HAP-1 (cell line): ENCODE measurements around the gene B9D1.

Experiments used
- DNase-seq, 2 experiments: peaks; one replicate each; pipeline ENCODE4 v3.0.0-alpha.2; 2016 to 2020; ENCODE audit warnings: low spot score in 2 of 2
- H3K27me3 ChIP-seq: fragments of 250-450 bp; sonication (Bioruptor Pico); 2 replicates; pipeline ENCODE4 v1.5.1; 2020; ENCODE audit warnings: low read depth, mild to moderate bottlenecking, moderate library complexity
- H3K36me3 ChIP-seq: fragments of 250-450 bp; sonication (Bioruptor Pico); replicated peaks from 2 replicates; pipeline ENCODE4 v1.5.1; 2020; ENCODE audit warnings: mild to moderate bottlenecking
- H3K4me1 ChIP-seq: fragments of 250-450 bp; sonication (Bioruptor Pico); 2 replicates; pipeline ENCODE4 v1.5.1; 2020; ENCODE audit warnings: mild to moderate bottlenecking
- H3K4me3 ChIP-seq: fragments of 250-450 bp; sonication (Bioruptor Pico); 2 replicates; pipeline ENCODE4 v1.5.1; 2020; ENCODE audit warnings: mild to moderate bottlenecking, moderate library complexity
- H3K9me3 ChIP-seq: fragments of 250-450 bp; sonication (Bioruptor Pico); 2 replicates; pipeline ENCODE4 v1.5.1; 2020; ENCODE audit warnings: mild to moderate bottlenecking, moderate library complexity
- in situ Hi-C: fragments of 300-500 bp; cut with MboI; formaldehyde crosslinking; loops from 3 replicates; pipeline ENCODE4 v1.14.3; 2020; ENCODE audit warnings: low sequenced_read_pairs, inconsistent platforms, mixed read lengths

Gene B9D1

GRCh38 chr17:19305761-19306159 is 56.8 kb downstream of the B9D1 start:
- H3K9me3 ChIP-seq: no peaks in the 10 kb centered on the region
- H3K4me3 ChIP-seq: no peak overlapping the region
- no peaks in the 10 kb centered on the region for H3K27me3 ChIP-seq
- no peaks in the 10 kb centered on the region for H3K4me1 ChIP-seq
- DNase-seq: no peak
- 0 out of 2 replicates have a peak, but pooled peaks cover 6% of the 10 kb centered on the region for H3K36me3 ChIP-seq
- in situ Hi-C loops: no loop called here

GRCh38 chr17:19305256-19305655 is 57.3 kb downstream of the B9D1 start:
- Histone ChIP-seq H3K9me3 (no peaks in the 10 kb centered on the region), H3K36me3 (0 out of 2 replicates have a peak, but pooled peaks cover 6% of the 10 kb centered on the region), H3K4me1 (no peaks in the 10 kb centered on the region), H3K27me3 (no peaks in the 10 kb centered on the region), H3K4me3 (no peak overlapping the region)
- in situ Hi-C loops: no loop called here
- DNase-seq: no peak

GRCh38 chr17:19304751-19305150 is 57.8 kb downstream of the B9D1 start:
- in situ Hi-C loops: no loop called here
- H3K4me1 ChIP-seq: no peaks in the 10 kb centered on the region

GRCh38 chr17:19304209-19304608 is 58.3 kb downstream of the B9D1 start:
- Histone ChIP-seq H3K27me3 (no peaks in the 10 kb centered on the region), H3K4me3 (no peak overlapping the region), H3K36me3 (0 out of 2 replicates have a peak, but pooled peaks cover 6% of the 10 kb centered on the region), H3K9me3 (no peaks in the 10 kb centered on the region), H3K4me1 (no peaks in the 10 kb centered on the region)
- DNase-seq: no peak
- in situ Hi-C loops: no loop called here

More at GRCh38 chr17:19304751-19305150, 57.8 kb downstream of the B9D1 start:
- Histone ChIP-seq H3K9me3 (no peaks in the 10 kb centered on the region), H3K4me3 (no peak overlapping the region), H3K36me3 (0 out of 2 replicates have a peak, but pooled peaks cover 6% of the 10 kb centered on the region), H3K27me3 (no peaks in the 10 kb centered on the region)
- no peak for DNase-seq

- DNase-seq: no peak
- peaks cover 5% of the 10 kb centered on the region for H3K4me1 ChIP-seq
Observed at GRCh38 chr17:19303367-19303776, 59.2 kb downstream of the B9D1 start.

GRCh38 chr17:19302791-19303331 is 59.7 kb downstream of the B9D1 start:
- in situ Hi-C loops: no loop called here
- DNase-seq: no peak
- H3K4me3 ChIP-seq: no peak overlapping the region
- no peaks in the 10 kb centered on the region for H3K9me3 ChIP-seq
- peaks cover 9% of the 10 kb centered on the region for H3K4me1 ChIP-seq
- no peaks in the 10 kb centered on the region for H3K27me3 ChIP-seq
- H3K36me3 ChIP-seq: 0 out of 2 replicates have a peak, but pooled peaks cover 6% of the 10 kb centered on the region

More at GRCh38 chr17:19303367-19303776, 59.2 kb downstream of the B9D1 start:
- Histone ChIP-seq H3K36me3 (0 out of 2 replicates have a peak, but pooled peaks cover 6% of the 10 kb centered on the region), H3K9me3 (no peaks in the 10 kb centered on the region), H3K4me3 (no peak overlapping the region), H3K27me3 (no peaks in the 10 kb centered on the region)
- in situ Hi-C loops: no loop called here

GRCh38 chr17:19301973-19302372 is 60.5 kb downstream of the B9D1 start:
- in situ Hi-C loops: no loop called here
- Histone ChIP-seq H3K27me3 (no peaks in the 10 kb centered on the region), H3K4me3 (no peak overlapping the region), H3K36me3 (0 out of 2 replicates have a peak, but pooled peaks cover 6% of the 10 kb centered on the region), H3K9me3 (no peaks in the 10 kb centered on the region), H3K4me1 (peaks cover 9% of the 10 kb centered on the region)
- DNase-seq: no peak

- Histone ChIP-seq H3K4me1 (peaks cover 9% of the 10 kb centered on the region), H3K27me3 (no peaks in the 10 kb centered on the region), H3K9me3 (no peaks in the 10 kb centered on the region), H3K4me3 (no peak overlapping the region), H3K36me3 (0 out of 2 replicates have a peak, but pooled peaks cover 5% of the 10 kb centered on the region)
- DNase-seq: no peak
- in situ Hi-C loops: no loop called here
Observed at GRCh38 chr17:19301274-19301951, 61.1 kb downstream of the B9D1 start.

- H3K9me3 ChIP-seq: no peaks in the 10 kb centered on the region
- DNase-seq: no peak
- H3K36me3 ChIP-seq: no peaks in the 10 kb centered on the region
- no peaks in the 10 kb centered on the region for H3K27me3 ChIP-seq
- in situ Hi-C loops: no loop called here
- H3K4me3 ChIP-seq: no peak overlapping the region
- H3K4me1 ChIP-seq: peaks cover 9% of the 10 kb centered on the region
Observed at GRCh38 chr17:19299866-19300265, 62.7 kb downstream of the B9D1 start.

- in situ Hi-C loops: no loop called here
- Histone ChIP-seq H3K9me3 (no peaks in the 10 kb centered on the region), H3K36me3 (no peaks in the 10 kb centered on the region), H3K4me3 (no peak overlapping the region), H3K27me3 (no peaks in the 10 kb centered on the region), H3K4me1 (peaks cover 9% of the 10 kb centered on the region)
- no peak for DNase-seq
Observed at GRCh38 chr17:19299214-19299747, 63.2 kb downstream of the B9D1 start.

- Histone ChIP-seq H3K9me3 (no peaks in the 10 kb centered on the region), H3K36me3 (no peaks in the 10 kb centered on the region), H3K4me3 (no peak overlapping the region), H3K4me1 (peaks cover 9% of the 10 kb centered on the region), H3K27me3 (no peaks in the 10 kb centered on the region)
- peak; percentile 25 to 55 for DNase-seq
- in situ Hi-C loops: no loop called here
Observed at GRCh38 chr17:19298569-19299213, 63.8 kb downstream of the B9D1 start.

GRCh38 chr17:19296786-19297778 is 65.4 kb downstream of the B9D1 start:
- H3K36me3 ChIP-seq: no peaks in the 10 kb centered on the region
- DNase-seq: no peak
- H3K4me1 ChIP-seq: peaks cover 9% of the 10 kb centered on the region
- no peak overlapping the region for H3K4me3 ChIP-seq
- no peaks in the 10 kb centered on the region for H3K27me3 ChIP-seq
- H3K9me3 ChIP-seq: no peaks in the 10 kb centered on the region
- in situ Hi-C loops: no loop called here

GRCh38 chr17:19295473-19296135 is 66.9 kb downstream of the B9D1 start:
- in situ Hi-C loops: no loop called here
- no peak for DNase-seq

More at GRCh38 chr17:19295473-19296135, 66.9 kb downstream of the B9D1 start:
- no peaks in the 10 kb centered on the region for H3K9me3 ChIP-seq
- H3K4me3 ChIP-seq: no peak overlapping the region
- H3K4me1 ChIP-seq: peaks cover 9% of the 10 kb centered on the region
- H3K27me3 ChIP-seq: no peaks in the 10 kb centered on the region
- no peaks in the 10 kb centered on the region for H3K36me3 ChIP-seq
